GM19193 (cell line): ENCODE measurements around the gene MRRF.

Source experiments
- POLR2A ChIP-seq: IDR thresholded peaks from 4 replicates; pipeline ENCODE4 v1.6.1; 2011; ENCODE audit not compliant: insufficient read depth, insufficient read length; ENCODE audit errors: extremely low read depth

The MRRF gene

DNA sequence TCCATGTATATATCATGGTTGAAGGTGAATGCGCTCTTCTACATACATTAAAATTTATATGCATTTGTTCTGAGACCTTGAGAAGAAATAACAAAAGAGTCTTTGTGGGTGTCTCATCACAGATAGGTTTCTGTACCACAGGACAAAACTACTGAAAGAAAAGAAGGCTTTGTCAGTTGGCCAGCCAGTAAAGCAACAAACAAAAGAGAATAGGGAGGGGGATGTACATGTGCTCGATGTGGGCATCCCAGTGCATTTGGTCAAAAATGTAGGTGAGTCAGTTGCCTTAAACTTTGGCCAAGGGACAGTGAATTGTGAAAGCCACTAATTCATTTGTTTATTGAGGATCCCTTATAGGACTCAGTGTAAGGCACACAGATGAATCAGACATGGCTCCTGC is 13.3 kb upstream of the MRRF start:
- TF ChIP-seq POLR2A, result no peak

DNA sequence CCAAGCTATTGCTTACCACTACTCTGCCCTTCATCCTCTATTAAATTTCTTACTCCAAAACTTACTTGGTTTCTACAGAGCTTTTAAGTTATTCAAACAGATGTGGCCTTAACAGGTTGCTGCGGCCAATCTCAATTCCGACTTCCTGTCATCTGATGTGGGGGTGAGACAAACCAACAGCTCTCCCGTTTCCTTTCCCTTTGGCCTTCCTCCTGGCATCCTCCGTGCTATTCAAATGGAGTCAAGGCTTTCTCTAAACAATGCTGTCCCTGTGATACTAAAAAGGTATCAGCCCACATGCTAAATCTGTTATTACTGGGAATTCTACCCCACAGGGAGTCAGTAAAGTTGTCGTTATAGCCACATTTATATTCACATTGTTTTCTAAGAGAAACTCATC is 11.9 kb upstream of the MRRF start:
- no peak for TF ChIP-seq POLR2A

DNA sequence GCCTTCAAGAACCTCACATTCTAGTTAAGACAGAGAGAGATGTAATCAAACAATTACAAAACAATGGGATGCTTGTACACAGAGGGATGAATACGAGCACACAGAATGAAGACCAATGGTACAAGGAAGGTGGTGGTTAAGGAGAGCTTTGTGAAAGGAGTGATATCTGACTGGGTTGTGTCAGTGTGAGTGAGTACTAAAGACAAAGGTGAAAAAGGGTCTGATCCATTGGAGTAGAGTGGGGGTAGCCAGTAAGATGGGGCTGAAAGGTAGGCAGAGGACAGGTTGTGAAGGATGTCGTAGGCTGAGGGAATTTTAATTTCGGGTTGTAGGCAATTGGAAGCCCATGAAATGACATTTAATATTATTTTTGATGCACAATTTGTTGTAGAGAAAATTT is 9.9 kb upstream of the MRRF start:
- TF ChIP-seq POLR2A, result no peak

DNA sequence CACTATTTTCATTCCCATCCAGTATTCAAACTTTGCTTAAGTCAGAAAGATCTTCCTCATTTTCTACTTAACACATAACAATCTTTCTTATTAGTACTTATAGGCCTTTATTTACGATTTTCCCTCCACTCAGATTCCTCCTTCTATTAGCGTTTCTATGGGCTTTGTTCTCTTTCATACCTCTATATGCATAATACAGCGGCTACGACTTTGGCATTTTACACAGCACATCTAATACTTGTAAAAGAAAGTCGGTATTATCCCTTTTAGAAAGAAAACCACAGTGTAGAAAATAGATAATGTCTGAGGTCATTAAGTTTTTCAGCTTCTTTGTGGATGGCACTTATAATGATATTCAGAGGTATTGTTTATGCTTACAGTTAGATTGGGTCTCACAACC is 8.5 kb upstream of the MRRF start:
- no peak for TF ChIP-seq POLR2A

DNA sequence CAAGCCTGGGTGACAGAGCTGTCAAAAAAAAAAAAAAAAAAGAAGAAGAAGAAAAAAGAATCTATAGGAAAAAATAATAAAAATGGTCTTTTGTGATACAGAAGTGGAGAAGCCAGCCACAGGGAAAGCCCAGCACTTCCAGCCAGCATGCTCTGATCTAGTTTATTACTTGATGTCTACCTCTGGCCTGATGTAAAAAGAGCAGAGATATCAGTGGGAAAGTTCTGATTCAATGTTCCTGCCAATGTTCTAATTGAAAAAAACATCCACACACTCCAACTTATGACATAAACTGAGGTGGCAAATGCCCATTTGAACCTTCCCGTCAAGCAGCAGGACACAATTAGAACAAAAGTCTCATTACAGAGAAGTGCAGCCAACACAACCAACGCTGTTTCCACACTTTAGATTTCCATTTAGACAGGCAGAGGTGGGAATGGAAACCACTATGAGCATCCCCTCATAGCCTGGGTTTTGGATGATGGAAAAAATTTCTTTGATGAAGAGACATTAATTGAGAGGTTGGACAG is 5.7 kb upstream of the MRRF start:
- TF ChIP-seq POLR2A, result no peak

DNA sequence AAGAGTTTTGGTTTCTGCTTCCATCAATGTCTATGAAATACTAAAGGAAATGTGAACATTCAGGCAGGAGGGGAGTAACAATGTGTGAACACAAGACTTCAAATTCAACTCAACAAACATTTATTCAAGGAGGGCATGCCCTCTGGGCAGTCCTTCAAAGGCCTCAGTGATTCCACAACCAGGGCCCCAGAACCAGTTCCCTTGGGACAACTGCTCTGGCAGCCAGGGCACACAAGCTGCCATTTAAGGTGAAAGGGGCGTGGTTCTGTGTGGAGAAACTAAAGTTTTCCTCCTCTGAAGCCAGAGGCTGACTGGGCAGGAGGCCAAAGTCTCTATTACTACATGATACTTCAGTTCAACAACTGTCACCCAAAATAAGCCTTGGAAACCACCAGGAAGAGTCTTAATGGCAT is 3.2 kb upstream of the MRRF start:
- TF ChIP-seq POLR2A, result no peak

DNA sequence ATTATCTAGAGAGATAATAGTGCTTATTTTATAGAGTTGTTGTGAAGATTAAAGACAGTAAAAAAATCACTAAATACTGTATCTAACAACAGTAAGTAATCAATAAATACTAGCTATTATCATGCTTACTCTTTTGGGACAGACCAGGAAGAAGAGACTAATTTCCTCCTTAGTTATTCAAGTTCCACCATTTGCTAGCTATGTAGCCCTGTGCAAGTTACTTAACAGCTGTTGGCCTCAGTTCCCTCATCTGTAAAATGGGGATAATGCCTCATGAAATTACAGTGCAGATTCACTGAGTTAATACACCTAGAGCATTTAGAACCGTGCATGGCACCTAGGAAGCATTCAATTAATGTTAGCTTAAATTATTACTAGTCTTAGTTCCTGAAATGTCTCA is 2.6 kb upstream of the MRRF start:
- no peak for TF ChIP-seq POLR2A

DNA sequence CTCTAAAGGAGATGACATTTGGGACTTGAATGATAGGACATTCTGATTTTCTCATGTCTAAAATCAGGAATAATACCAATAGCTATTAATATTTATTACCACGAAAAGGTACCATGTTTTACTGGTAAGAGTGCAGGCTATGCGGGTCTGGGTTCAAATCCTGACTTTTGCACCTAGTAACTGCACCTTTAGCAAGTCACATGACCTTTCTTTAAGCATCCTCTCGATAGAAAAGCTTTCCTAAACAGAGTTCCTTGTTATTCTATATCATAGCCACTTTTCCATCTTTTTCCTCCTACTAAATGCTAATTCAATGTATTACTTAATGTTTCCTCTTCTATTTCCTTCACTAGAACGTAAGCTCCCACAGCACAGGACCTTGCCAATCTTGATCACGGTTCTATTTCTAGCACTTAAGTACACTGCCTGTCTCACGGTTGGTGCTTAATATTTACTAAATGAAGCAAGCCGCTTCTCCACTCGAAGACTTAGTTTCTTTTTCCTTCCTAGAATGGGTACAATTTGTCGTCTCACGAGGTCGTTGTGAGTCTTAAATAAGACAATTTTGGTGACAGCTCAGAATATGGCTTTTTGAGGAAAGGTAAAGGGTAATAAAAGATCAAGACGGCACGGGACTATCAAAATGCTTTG is 858 bp upstream of the MRRF start:
- TF ChIP-seq POLR2A, result no peak

DNA sequence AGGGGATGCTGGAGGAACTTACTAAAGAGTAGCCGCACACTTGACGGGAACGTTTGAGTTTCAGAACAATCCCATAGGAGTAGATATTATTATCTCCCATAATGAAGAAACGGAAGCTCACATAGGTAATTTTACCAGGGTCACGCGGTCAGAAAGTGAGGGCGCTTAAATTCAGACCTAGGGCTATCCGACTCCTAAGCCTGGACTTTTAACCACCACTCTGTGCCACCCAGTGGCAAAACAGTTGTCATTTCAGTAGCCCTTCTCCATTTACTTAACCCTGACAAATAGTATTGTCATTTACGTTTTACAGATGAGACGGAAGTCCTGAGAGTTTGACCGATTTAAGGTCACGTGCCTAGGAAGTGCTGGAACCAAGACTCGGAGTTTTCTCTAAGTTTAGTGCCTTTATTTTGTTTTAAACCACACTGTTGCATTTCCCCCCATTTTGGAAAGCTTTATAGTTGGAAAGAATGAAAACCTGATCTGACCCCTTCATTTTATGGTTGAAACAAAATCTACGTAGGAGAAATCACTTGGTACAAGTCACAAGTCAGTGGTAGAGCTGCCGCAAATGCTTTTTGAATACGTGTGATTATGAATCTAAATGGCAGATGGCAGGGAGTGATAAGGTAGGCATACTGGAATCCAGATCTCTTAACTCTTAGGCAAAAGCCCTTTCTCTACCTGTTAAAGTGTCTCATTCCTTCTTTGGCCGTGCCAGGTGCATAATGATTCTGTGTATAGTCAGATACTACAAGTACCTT is 650 bp downstream of the MRRF start:
- no peak for TF ChIP-seq POLR2A

DNA sequence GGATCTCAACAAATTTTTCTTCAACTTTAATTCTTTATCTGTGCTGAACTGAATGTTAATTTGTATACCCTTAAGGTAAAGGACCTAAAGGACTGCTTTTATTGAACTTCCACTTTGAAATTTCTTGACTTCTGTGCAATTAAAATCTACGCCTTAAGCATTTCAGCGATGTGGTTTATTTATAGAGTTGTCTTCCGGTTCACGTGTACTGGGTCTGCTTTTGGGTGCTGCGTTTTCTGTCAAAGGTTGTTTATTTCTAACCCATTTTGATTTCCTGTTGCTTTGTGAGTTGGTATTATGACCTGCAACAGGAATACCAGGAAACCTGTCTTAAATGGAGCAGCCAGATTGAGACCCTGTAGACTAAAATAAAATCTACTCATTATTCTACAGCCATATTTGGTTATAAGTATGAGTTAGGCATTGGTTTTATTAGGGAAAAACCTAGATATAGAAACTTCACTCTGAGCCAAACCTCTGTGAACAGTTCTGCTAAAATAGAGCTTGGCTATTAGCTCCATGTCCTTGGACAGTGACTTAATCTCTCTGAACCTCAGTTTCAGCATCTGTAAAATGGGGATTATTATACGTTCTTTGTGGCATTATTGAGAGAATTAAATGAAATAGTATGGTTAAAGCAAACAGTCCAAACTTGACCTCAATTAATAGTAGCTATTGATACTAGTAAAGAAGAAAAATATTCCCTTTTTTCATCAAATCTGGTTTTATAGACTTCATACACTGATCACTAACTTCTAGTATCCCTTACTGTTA is 3.5 kb downstream of the MRRF start:
- no peak for TF ChIP-seq POLR2A

DNA sequence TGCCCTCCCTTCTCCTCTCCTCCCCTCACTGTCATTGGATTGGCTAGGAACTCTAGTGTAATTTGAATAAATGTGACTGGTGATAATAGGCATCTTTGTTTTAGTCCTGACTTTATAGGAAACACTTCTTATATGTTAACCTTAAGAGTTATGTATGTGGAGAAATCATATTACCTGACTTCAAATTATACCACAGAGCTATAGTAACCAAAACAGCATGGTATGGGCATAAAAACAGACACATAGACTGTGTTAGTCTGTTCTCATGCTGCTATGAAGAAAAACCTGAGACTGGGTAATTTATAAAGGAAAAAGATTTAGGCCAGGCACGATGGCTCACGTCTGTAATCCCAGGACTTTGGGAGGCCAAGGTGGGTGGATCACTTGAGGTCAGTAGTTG is 9.4 kb downstream of the MRRF start:
- TF ChIP-seq POLR2A, result no peak

DNA sequence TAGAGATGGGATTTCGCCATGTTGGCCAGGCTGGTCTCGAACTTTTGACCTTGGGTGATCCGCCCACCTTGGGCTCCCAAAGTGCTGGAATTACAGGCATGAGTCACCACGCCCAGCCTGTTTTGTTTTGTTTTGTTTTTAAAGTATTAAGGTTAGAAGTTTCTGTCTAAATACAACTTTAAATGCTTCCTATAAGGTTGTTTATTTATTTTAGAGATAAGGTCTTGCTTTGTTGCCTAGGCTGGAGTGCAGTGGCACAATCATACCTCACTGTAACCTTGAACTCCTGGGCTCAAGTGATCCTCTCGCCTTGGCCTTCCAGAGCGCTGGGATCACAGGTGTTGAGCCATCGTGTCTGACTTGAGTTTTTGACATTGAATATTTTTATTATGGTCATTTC is 11.4 kb downstream of the MRRF start:
- no peak for TF ChIP-seq POLR2A

DNA sequence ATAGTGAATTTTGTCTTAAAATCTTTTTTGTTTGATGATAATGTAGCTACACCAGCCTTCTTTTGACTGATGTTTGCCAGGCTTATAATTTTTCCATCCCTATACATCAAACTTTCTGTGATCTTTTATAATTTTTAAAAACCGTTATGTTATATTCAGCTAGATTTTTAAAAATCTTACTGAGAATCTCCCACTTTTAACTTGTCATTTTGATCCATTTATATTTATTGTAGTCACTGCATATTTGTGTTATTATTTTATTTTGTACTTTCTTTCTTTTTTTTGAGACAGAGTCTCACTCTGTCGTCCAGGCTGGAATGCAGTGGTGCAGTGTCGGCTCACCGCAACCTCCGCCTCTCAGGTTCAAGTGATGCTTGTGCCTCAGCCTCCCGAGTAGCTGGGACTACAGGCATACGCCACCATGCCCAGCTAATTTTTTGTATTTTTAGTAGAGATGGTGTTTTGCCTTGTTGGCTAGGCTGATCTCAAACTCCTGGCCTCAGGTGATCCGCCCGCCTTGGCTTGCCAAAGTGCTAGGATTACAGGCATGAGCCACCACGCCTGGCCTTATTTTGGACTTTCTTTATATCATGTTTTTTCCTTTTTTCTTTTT is 12.7 kb downstream of the MRRF start:
- no peak for TF ChIP-seq POLR2A

DNA sequence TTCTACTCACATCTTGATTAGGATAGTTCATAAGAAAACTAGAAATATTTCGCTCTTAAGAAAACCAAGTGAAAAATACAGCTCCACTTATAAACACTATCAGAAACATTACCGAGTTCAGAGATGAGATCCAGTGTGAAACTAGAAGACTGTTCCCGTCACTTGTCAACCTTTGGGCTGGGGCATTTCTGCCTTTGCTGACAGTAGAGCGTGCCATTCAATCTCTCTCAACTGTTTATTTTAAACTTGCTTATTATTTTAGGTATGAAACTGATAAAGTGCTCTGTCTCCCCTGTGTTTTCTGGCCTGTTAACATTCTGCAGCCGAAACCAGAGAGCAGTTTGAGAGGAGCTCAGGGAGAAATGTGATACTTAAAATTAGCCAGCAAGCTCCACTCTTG is 16.7 kb downstream of the MRRF start:
- TF ChIP-seq POLR2A, result no peak

DNA sequence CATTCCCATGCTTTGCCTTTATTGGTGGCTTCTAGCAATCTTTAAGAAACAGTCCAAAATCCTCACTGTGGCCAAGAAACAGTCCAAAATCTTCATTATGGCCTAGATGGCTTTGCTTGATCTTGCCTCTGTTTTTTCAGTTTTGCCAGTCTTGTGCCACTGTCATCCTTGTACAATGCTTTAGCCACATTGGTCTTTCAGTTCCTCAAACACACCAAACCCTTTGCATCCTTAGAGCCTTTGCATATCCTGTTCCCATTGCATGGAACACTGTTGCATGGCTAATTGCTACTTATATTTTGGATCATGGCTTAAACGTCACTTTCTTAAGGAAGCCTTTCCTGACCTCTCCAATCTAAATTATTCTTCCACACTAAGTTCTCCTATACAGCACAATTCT is 22.1 kb downstream of the MRRF start:
- no peak for TF ChIP-seq POLR2A

DNA sequence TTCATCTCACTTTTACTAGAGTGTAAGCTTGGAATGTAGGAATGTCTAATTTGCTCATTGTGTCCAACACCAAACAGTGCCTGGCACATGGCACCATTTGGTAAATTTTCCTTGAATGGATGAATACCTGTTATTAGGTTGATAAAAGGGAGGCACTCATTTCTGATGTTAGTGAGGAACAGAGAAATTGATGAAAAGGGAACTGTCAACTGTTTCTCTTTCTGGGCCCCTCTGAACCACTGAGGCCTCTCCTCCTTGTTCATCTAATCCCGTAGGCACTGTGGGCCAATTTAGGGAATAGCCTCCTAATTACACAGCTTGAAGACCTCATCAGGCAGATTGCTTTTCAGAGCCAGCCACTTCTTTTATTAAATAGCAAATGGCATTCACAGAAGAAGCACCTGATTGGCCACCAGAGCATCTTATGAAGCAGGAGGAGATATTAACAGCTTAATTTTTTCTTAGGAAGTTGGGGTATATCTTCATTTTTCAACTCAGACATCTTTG is 22.6 kb downstream of the MRRF start:
- TF ChIP-seq POLR2A, result no peak

DNA sequence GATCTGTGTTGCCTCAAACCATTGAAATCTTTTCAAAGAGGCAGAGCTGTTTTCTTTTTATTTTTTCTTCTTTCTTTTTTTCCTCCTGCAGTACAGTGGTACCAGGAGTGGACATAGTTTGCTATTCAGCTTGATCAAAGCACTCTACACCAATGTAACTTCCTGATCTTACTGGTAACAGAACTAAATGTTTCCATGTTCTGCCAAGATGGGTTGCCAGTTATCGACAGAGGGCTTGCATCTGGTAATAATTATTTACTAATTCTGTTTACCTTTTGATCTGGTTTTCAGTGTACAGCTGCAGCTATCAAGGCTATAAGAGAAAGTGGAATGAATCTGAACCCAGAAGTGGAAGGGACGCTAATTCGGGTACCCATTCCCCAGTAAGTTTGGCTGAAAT is 26.8 kb downstream of the MRRF start:
- TF ChIP-seq POLR2A, result no peak
